ENCODE measurements around the gene SCAMP3. TPM values are rescaled to one million over a fixed set of nuclear protein-coding genes. Genes with fewer than 3 reads are reported as not detected.

The SCAMP3 gene
- total and polyA plus RNA-seq, 2 donors from 2014 or later, result 66.7 to 89.1 TPM

DNA sequence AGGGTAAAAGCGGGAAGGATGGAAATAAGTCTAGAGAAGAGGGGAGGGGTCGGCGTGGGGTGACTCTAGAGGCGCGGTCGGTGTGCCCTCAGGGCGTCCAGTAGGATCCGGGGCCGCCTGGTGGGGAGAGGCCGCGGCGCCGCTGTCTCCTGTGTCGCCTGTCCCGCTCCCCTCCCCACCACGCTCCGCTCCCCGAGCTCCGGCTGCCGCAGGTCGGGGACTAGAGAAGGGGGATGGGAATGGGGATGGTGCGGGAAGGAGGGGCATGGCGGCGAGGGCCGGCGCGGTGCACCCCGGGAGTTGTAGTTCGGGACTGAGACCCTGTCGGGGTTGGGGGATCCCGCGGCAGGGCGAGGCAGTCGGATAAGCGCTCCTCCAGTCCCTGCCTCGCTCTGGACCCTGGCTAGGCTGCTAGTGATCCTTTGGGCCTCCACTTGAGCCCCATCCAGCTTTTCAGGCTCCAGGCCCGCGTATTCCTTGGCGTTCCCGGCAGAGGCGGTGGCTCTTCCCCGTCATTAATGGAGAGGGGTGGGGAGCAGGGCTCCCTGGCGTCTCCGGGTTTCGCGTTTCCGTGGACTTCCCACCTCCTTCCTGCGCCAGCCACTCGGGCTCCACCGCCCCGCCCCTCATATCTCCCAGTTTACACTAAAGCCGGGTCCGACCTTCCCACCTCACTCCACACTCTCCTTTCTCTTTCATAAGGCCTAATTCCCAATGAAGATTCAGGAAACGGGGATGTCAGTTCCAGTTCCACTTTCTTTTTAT is 6.7 kb downstream of the SCAMP3 start, which contains the start of gene ENTREP3:
Gene ENTREP3, minus strand, starts transcription at position 241 of the 765 bp plus-strand sequence. CDS start 606 bp downstream, outside the sequence.
- intact Hi-C loops (cut with DNase I), result no loop called here
- peaks cover 0 to 5% (median 4%) of the 10 kb centered on the region in 3 donors for H3K36me3 ChIP-seq (ENCODE audit: control insufficient read depth in 2 of 3, insufficient read depth in 3 of 3, low read length in 3 of 3)
- H3K27ac ChIP-seq (ENCODE audit: low read depth in 2 of 2, low read length in 2 of 2), result peak within 1 kb of the TSS; percentile 96 to 98
- no peaks in the 10 kb centered on the region for H3K27me3 ChIP-seq (ENCODE audit: control insufficient read depth, insufficient read depth, low read length)
- H3K9ac ChIP-seq (ENCODE audit: low read length in 3 of 3), result peak within 1 kb of the TSS; percentile 37 to 90 (median 85)
- FAIRE-seq, result no peak
- peak within 1 kb of the TSS; percentile 68 to 76 (median 71) for H3K4me3 ChIP-seq (ENCODE audit: low read length in 3 of 3)
- DNase-seq, result peak; percentile 95 to 96 (median 95)
- TF ChIP-seq, protein P1, sequence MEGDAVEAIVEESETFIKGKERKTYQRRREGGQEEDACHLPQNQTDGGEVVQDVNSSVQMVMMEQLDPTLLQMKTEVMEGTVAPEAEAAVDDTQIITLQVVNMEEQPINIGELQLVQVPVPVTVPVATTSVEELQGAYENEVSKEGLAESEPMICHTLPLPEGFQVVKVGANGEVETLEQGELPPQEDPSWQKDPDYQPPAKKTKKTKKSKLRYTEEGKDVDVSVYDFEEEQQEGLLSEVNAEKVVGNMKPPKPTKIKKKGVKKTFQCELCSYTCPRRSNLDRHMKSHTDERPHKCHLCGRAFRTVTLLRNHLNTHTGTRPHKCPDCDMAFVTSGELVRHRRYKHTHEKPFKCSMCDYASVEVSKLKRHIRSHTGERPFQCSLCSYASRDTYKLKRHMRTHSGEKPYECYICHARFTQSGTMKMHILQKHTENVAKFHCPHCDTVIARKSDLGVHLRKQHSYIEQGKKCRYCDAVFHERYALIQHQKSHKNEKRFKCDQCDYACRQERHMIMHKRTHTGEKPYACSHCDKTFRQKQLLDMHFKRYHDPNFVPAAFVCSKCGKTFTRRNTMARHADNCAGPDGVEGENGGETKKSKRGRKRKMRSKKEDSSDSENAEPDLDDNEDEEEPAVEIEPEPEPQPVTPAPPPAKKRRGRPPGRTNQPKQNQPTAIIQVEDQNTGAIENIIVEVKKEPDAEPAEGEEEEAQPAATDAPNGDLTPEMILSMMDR (IDR thresholded peaks at IDR 0.05; ENCODE audit: borderline replicate concordance, extremely low read depth, insufficient read depth), result no peak
- peaks cover 0 to 18% (median 12%) of the 10 kb centered on the region in 3 donors for H3K4me1 ChIP-seq (ENCODE audit: control insufficient read depth in 2 of 3, insufficient read depth in 2 of 3, low read depth in 1 of 3, low read length in 3 of 3)
- H3K9me3 ChIP-seq (ENCODE audit: control insufficient read depth in 2 of 3, insufficient read depth in 1 of 3, low read length in 3 of 3), result no peaks in the 10 kb centered on the region

DNA sequence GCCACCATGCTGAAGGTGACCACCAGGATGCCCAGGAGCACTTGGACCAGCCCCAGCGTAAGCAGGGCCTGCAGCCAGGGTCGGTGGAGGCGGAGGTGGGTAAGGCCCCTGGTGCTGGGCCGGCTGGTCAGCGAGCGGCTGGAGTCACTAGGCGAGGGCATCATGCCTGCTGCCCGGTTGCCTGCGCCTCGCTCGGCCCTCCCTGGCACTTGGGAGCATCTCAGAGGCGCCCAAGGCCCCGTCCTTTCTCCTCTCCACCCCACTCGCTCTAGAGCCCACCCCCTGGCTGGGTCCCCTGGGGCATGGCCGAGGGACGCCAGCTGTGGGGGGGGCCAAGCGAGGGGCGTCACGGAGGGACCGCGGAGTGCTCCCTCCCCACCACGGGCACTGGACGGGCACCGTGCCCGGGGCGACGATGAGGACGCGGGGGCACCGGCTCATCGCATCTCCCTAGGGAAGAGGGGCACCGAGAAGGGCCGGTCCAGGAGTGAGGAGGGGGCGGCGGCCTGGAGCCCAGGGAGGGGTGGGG is 7.4 kb downstream of the SCAMP3 start:
- TF ChIP-seq, protein P1 (IDR thresholded peaks at IDR 0.05; ENCODE audit: borderline replicate concordance, extremely low read depth, insufficient read depth), result no peak
- H3K9me3 ChIP-seq (ENCODE audit: control insufficient read depth in 2 of 3, insufficient read depth in 1 of 3, low read length in 3 of 3), result no peaks in the 10 kb centered on the region
- peak overlapping the region; percentile 68 to 76 (median 71) for H3K4me3 ChIP-seq (ENCODE audit: low read length in 3 of 3)
- peaks cover 0 to 19% (median 12%) of the 10 kb centered on the region in 3 donors for H3K4me1 ChIP-seq (ENCODE audit: control insufficient read depth in 2 of 3, insufficient read depth in 2 of 3, low read depth in 1 of 3, low read length in 3 of 3)
- FAIRE-seq (no peak), DNase-seq (peak in 4 of 5 donors; percentile 26 to 86 (median 62))
- H3K27me3 ChIP-seq (ENCODE audit: control insufficient read depth, insufficient read depth, low read length), result no peaks in the 10 kb centered on the region
- peak overlapping the region; percentile 96 to 98 for H3K27ac ChIP-seq (ENCODE audit: low read depth in 2 of 2, low read length in 2 of 2)
- intact Hi-C loops (cut with DNase I), result no loop called here
- peaks cover 0 to 5% (median 4%) of the 10 kb centered on the region in 3 donors for H3K36me3 ChIP-seq (ENCODE audit: control insufficient read depth in 2 of 3, insufficient read depth in 3 of 3, low read length in 3 of 3)
- H3K9ac ChIP-seq (ENCODE audit: low read length in 3 of 3), result peak overlapping the region in 2 of 3 donors; percentile 22 to 85

DNA sequence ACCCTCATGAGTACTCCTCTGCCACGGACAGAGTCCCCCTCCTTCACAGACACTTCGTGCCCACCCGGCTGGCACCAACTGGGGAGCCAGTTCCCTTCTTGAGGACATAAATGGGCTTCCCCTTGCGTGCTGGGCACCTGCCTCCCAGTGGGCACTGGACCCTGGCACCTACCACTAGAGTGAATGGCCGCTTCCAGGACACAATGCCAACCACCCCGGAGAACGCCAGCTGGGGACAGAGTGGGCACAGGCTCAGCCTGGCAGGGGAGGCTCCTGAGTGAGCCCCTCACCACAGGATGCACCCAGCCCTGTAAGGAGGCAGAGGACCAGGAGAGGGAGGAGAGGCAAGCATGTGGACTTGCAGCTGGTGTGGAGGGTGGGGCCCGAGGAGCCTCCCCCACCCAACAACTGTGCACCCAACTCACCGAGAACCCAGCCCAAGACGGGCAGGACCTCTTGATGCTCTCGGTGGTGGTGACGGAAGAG is 7.9 kb downstream of the SCAMP3 start:
- Histone ChIP-seq H3K4me3 (ENCODE audit: low read length in 3 of 3) (peak overlapping the region; percentile 46 to 71 (median 56)), H3K36me3 (ENCODE audit: control insufficient read depth in 2 of 3, insufficient read depth in 3 of 3, low read length in 3 of 3) (peaks cover 0 to 5% (median 4%) of the 10 kb centered on the region in 3 donors), H3K27ac (ENCODE audit: low read depth in 2 of 2, low read length in 2 of 2) (no peak overlapping the region), H3K4me1 (ENCODE audit: control insufficient read depth in 2 of 3, insufficient read depth in 2 of 3, low read depth in 1 of 3, low read length in 3 of 3) (peaks cover 0 to 19% (median 12%) of the 10 kb centered on the region in 3 donors), H3K27me3 (ENCODE audit: control insufficient read depth, insufficient read depth, low read length) (no peaks in the 10 kb centered on the region), H3K9ac (ENCODE audit: low read length in 3 of 3) (peak overlapping the region in 2 of 3 donors; percentile 22 to 85), H3K9me3 (ENCODE audit: control insufficient read depth in 2 of 3, insufficient read depth in 1 of 3, low read length in 3 of 3) (no peaks in the 10 kb centered on the region)
- DNase-seq, result peak in 1 of 5 donors; percentile 74
- FAIRE-seq, result no peak
- TF ChIP-seq, protein P1 (IDR thresholded peaks at IDR 0.05; ENCODE audit: borderline replicate concordance, extremely low read depth, insufficient read depth), result no peak
- intact Hi-C loops (cut with DNase I), result no loop called here
